Stimulated activated CD4-positive, alpha-beta T cell treated with anti-CD3 and anti-CD28 coated beads, Interleukin-15, amount 100 ng/mL, for 48 hours (primary cell): ENCODE measurements around the gene BORCS8.
"Not testable (repeated sequence)": the region's sequence is repeated elsewhere in the genome, so short reads cannot be mapped to it uniquely, and the experiment has no call there.

Experiments used
- DNase-seq, 2 donors: peaks; one replicate each; pipeline ENCODE4 v3.0.0-alpha.2; 2020; ENCODE audit warnings: low read depth in 2 of 2

BORCS8 gene

DNA sequence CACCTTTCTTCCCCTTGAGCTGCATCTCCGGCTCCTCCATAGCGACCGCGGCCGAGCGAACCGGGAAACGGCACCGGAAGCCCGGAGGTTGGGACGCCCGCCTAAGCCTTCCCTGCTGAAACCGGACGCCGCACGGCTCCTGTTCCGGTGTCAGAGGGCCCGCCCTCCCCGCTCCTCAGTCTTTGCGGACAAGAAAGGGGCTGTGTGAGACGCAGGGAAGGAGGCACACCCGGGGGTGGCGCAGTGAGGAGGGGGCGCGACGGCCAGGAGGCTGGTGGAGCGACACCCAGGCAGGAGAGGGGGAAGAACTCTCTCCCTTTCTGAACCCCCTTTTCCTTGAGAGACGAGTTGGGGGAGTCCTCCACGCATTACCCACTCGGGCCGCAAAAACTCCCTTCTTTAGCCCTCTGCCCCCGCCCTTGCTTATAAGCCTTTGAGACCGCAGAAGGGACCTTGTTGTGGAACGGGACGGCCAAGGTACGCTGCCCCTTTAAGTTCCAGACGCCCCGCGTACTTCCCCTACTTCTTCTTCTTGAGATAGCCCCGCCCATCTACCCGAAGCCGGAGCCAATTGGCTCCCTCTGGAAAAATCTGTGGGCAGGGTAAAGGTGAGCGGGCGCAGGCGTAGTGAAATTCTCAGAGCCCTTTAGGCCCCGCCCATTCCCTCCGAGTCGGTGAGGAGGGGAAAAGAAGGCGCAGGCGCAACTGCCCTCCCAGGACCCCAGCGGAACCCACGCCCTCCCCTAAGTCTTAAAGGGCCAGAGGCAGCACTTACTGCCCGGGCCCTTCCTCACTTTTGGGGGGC, at the start of gene BORCS8, which contains the start of gene RFXANK:
Gene BORCS8 (minus strand): TSS at position 75 of the 805 bp plus-strand sequence. CDS start 35 bp downstream, at position 40.
Gene RFXANK (plus strand): TSS at position 181 of the 805 bp plus-strand sequence. CDS start 1,689 bp downstream, outside the sequence.
- DNase-seq: peak; percentile 98 to 99

DNA sequence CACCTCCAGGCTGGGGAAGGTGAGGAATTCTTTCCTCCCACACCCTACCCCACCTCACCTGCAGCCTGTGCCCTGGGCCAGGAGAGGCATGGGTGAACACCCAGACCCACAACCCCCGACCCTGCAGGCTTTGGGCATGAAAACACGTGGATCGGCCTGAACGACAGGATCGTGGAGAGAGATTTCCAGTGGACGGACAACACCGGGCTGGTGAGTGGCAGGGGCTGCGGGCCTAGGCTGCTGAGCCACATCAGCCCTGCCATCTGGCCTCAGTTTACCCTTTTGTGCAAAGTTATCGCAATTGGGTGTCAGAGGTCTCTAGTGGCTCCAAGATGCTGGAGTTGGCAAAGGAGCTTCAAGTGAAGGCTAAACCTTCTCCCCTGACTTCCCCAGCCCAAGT, 48.5 kb upstream of the BORCS8 start:
- no peak for DNase-seq

DNA sequence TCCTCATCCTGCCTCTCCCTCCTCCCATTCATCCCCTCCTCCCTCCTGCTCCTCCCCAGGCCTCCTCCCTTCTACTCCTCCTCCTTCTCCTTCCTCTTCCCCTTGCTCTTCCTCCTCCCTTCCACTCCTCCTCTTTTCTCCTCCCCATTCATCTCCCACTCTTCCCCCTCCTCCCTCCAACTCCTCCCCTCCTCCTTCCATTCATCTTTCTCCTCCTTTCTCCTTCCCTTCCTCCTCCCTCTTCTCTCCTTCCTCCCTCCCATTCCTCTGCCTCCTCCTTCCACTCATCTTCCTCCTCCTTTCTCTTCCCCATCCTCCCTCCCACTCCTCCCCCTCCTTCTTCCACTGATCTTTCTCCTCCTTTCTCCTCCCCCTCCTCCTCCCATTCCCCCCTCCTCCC, 47.7 kb upstream of the BORCS8 start:
- no peak for DNase-seq

DNA sequence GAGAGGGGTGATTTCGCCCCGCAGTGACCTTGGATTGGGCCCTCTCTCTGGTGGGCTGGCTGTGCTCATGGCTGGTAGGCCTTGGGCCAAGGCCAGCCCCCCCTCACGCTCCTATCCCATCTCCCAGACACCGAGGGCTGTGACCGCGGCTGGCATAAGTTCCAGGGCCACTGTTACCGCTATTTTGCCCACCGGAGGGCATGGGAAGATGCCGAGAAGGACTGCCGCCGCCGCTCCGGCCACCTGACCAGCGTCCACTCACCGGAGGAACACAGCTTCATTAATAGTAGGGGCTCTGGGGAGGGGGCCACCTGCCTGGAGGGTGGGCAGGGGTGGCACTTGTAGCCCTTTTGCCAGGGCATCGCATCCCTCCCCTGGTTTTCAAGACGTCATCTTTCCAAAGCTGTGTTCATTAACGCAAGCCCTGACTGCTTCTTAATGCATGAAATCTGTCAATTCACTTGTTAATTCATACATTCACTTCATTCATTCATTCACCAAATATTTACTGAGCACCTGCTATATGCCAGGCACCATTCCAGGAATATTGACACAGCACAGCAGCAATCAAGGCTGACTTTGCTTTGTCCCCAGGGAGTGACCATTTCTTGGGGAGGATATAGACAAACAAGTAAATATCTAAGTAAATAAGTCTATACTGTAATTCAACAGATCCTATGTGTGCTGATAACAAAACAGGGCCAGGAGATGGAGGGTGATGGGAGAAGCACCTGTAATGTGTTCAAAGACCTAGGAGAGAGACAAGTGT, 46.4 kb upstream of the BORCS8 start:
- no peak for DNase-seq

- DNase-seq: no peak
Observed at GRCh38 chr19:19236173-19236572, 44.2 kb upstream of the BORCS8 start.

DNA sequence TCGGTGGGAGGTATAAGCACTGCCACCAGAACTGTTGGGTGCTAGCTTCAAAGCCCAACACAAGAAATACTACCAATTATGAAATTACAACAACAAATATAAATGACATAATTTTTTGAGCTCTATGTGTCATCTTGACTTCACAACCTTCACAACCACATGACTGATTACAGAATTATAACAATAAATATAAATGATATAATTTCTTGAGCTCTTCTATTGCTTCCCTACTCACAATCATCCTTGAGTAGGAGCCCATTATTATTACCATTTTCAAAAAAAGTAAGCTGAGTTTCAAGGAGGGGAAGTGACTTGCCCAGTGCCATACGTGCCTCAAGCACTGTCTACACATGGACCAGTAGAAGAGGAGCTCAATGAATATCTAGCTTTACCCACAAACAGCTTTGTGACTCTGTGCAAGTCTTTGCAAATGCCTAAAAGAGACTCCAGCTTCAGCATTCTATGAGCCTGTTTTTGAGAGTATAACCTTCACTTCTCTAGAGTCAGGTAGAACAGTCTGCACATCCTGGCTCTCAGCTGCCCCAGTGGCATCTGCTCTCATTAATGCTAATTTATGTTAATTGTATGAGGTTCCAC, 42.4 kb upstream of the BORCS8 start:
- DNase-seq: no peak

DNA sequence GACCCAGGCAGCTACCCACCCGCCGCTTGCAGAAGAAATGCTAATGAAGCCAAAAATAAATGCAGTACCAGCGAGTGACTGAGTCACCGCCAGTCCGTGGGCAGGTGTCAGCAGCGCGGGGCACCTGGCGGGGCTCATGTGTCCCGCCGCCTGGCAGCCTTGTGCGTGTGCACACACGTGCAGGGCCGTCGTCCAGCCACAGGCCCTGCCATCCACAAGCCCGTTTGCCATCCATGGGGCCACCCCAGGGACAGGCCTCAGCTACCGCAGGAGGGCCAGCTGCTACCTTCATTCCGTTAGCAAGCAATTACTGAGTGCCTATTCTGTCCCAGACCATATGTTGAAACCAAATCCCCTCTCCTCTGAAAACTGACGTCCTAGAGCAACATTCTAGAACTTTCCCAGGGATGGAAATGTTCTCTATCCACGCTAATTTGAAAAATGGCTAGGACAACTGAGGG, 40.3 kb upstream of the BORCS8 start:
- no peak for DNase-seq

- no peak for DNase-seq
Observed at GRCh38 chr19:19230999-19231398, 39.0 kb upstream of the BORCS8 start.

- DNase-seq: no peak
Observed at GRCh38 chr19:19229701-19230100, 37.7 kb upstream of the BORCS8 start.

GRCh38 chr19:19227217-19227616, 35.3 kb upstream of the BORCS8 start:
- DNase-seq: no peak

GRCh38 chr19:19226663-19227062, 34.7 kb upstream of the BORCS8 start:
- no peak for DNase-seq

DNA sequence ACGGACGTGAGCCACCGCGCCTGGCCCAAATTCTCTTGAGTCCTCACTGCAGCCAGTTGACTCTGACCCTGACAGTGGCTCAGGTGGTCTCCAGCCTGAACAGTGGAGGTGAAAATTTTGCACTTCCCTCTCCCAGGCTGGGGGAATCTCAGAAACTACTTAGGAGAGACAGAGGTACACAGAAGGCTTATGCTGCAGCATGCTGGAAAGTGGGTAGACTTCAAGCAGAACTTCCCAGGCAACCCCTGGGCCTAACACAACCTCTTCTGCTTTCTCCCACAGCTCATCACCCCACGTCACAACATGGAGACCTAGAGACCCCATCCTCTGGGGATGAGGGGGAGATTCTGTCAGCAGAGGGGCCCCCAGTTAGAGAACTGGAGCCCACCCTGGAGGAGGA, 34.3 kb upstream of the BORCS8 start:
- DNase-seq: no peak

GRCh38 chr19:19224852-19225494, 33.0 kb upstream of the BORCS8 start:
- peak; percentile 36 to 68 for DNase-seq

DNA sequence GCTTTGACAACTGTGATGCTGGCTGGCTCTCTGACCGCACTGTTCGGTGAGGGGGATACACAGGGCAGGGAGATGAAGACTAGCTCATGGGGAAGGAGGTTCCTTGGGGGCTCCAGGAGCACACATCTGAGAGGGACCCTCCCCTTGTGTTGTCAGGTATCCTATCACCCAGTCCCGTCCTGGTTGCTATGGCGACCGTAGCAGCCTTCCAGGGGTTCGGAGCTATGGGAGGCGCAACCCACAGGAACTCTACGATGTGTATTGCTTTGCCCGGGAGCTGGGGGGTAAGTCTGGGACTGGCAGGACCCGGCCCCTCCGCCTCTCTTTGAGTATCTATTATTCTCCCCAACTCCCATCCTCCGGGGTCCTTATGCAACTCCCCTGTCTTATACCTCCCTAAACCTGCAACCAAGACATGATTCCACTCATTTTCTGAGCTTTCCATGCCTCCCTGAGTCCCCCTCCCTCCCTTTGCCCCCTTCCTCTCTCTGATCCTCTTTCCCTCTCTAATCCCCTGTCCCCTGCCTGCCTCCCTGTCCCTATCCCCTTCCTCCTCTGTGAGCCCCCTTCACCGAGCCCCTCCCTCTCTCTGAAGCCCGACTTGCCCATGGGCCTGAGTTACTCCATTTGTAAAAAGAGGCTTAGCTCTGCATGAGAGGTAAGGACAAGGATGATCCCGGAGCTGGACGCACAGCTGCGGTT, 32.3 kb upstream of the BORCS8 start:
- DNase-seq: no peak

- DNase-seq: no peak
Observed at GRCh38 chr19:19223636-19224035, 31.7 kb upstream of the BORCS8 start.

DNA sequence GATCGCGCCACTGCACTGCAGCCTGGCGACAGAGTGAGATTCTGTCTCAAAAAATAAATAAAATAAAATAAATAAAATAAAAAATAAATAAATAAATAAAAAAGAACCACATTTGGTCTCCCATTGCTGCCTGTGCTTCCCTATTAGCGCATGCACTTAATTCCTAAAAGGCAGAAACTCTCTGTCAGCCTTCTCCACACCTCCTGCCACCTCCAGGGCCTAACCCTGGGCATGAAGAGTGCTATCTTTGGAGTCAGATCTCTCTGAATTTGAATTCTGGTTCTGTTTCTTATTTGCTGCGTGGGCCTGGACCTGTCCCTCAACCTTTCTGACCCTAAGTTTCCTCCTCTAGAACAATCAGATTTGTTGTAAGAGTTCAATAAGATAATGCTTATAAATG, 31.1 kb upstream of the BORCS8 start:
- no peak for DNase-seq

DNA sequence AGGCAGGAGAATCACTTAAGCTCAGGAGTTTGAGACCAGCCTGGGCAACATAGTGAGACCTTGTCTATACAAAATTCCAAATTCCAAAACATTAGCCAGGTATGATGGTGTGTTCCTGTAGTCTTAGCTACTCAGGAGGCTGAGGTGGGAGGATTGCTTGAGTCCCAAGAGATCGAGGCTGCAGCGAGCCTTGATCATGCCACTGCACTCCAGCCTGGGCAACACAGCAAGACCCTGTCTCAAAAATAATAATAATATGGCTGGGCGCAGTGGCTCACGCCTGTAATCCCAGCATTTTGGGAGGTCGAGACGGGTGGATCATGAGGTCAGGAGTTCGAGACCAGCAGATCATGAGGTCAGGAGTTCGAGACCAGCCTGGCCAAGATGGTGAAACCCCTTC, 29.0 kb upstream of the BORCS8 start:
- not testable (repeated sequence) for DNase-seq

DNA sequence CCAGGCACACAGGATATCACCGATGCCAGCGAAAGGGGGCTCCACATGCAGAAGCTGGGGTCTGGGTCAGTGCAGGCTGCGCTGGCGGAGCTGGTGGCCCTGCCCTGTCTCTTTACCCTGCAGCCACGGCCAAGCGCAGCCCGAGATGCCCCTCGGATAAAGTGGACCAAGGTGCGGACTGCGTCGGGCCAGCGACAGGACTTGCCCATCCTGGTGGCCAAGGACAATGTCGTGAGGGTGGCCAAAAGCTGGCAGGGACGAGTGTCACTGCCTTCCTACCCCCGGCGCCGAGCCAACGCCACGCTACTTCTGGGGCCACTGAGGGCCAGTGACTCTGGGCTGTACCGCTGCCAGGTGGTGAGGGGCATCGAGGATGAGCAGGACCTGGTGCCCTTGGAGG, 27.0 kb upstream of the BORCS8 start:
- no peak for DNase-seq

DNA sequence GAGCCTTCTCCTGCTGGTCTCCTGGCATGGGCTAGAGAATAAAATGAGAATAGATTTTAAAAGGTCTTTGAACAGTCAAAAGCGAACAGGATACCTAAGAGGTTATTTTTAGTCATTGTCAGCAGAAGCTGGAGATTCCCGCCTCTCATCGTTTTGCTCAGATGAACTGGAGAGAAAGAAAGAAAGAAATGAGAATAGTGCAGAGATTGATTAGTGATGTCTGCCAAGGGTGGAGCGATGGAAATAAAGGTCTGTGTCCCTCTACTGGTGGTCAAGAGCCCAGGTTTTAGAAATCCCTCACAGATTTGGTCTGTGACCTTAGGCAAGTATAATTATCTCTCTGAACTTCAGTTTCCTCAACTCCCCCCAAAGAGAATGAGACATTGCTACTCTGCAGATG, 25.1 kb upstream of the BORCS8 start:
- no peak for DNase-seq

- DNase-seq: no peak
Observed at GRCh38 chr19:19215792-19216191, 23.8 kb upstream of the BORCS8 start.

DNA sequence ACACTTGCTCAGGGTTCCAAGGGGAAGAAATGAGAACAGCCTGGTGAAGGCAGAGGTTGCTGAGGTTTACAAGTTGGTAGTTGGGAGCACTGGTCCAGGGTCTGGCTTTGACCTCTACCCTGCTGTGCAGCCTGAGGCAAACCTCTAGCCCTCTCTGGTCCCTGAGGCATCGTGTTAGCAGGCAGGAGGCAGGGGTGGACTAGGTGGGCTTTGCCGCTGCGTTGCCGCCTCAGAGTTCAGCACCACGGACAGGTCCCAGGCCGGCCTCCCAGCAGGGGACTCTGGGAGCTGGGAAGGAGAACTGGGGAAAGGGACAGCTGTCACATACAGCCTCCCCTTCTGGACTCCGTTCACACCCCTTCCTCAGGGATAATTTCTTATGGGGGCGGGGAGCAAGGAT, 22.9 kb upstream of the BORCS8 start:
- no peak for DNase-seq
